SK-N-SH (cell line): Measurements from ENCODE around the gene MRPL32. TPM values are rescaled to one million over a fixed set of nuclear protein-coding genes. Genes with fewer than 3 reads are reported as not detected.

Experiments
- CTCF ChIA-PET: fragments of 300-600, 350-600 bp; formaldehyde crosslinking; extraction: SDS; loops from one replicate; lab custom pipeline; 2021; lab: Yijun Ruan, JAX
- POLR2A ChIA-PET: fragments of 350-600 bp; sonication (Branson Sonifier 250); formaldehyde crosslinking; extraction: SDS; loops from one replicate; lab custom pipeline; 2020; ENCODE audit warnings: antibody characterized with exemption, inconsistent platforms; lab: Yijun Ruan, JAX
- DNase-seq: peaks from one replicate; pipeline ENCODE4 v3.0.0; 2012
- H2AFZ ChIP-seq: fragments of 200-600 bp; sonication (generic); 2 replicates; pipeline ENCODE4 v1.8.1; 2016; ENCODE audit warnings: antibody characterized with exemption, mild to moderate bottlenecking, low read depth
- H3F3A ChIP-seq: fragments of 200-600 bp; sonication (generic); replicated peaks from 2 replicates; pipeline ENCODE3; 2016; ENCODE audit warnings: antibody characterized with exemption, mild to moderate bottlenecking; ENCODE audit not compliant: insufficient read depth
- H3K27ac ChIP-seq, 2 experiments: fragments of 200-500 bp in 1 of 2; fragments of 200-600 bp in 1 of 2; sonication (Bioruptor generic) in 1 of 2; sonication (generic), shearing (Covaris generic) in 1 of 2; 2 replicates each; pipeline versions ENCODE4 v1.5.1 to v1.6.1; 2014 to 2016; ENCODE audit warnings: low read depth in 2 of 2, inconsistent platforms in 1 of 2, low read length in 1 of 2, mild to moderate bottlenecking in 1 of 2, mixed read lengths in 1 of 2
- H3K27me3 ChIP-seq: fragments of 200-600 bp; sonication (generic), shearing (Covaris generic); 2 replicates; pipeline ENCODE4 v1.6.1; 2016; ENCODE audit warnings: mixed run types; ENCODE audit not compliant: insufficient read depth
- H3K36me3 ChIP-seq, 2 experiments: fragments of 200-500 bp in 1 of 2; fragments of 200-600 bp in 1 of 2; sonication (Bioruptor generic) in 1 of 2; sonication (generic) in 1 of 2; replicated peaks in 1 of 2; 2 replicates each; pipeline versions ENCODE3 to v1.5.1; 2014 to 2016; ENCODE audit warnings: low read length in 1 of 2, mild to moderate bottlenecking in 1 of 2; ENCODE audit not compliant: insufficient read depth in 2 of 2, control insufficient read depth in 1 of 2
- H3K4me1 ChIP-seq, 2 experiments: fragments of 200-500 bp in 1 of 2; fragments of 200-600 bp in 1 of 2; sonication (Bioruptor generic) in 1 of 2; sonication (generic), shearing (Covaris generic) in 1 of 2; 2 replicates each; pipeline versions ENCODE4 v1.5.1 to v1.6.1; 2014 to 2016; ENCODE audit warnings: low read depth in 1 of 2, low read length in 1 of 2, mixed run types in 1 of 2; ENCODE audit not compliant: insufficient read depth in 2 of 2, control insufficient read depth in 1 of 2
- H3K4me2 ChIP-seq: fragments of 200-600 bp; sonication (generic), shearing (Covaris generic); 2 replicates; pipeline ENCODE4 v1.6.1; 2017; ENCODE audit warnings: mixed run types
- H3K4me3 ChIP-seq, 2 experiments: fragments of 200-500 bp in 1 of 2; fragments of 200-600 bp in 1 of 2; sonication (Bioruptor generic) in 1 of 2; sonication (generic), shearing (Covaris generic) in 1 of 2; 2 replicates each; pipeline versions ENCODE4 v1.5.1 to v1.8.1; 2014 to 2016; ENCODE audit warnings: low read depth in 2 of 2, inconsistent platforms in 1 of 2, low read length in 1 of 2, mild to moderate bottlenecking in 1 of 2, mixed read lengths in 1 of 2, moderate library complexity in 1 of 2
- H3K79me2 ChIP-seq: fragments of 200-600 bp; sonication (generic); 2 replicates; pipeline ENCODE4 v1.8.1; 2017; ENCODE audit warnings: mild to moderate bottlenecking; ENCODE audit not compliant: insufficient read depth
- H3K9ac ChIP-seq: fragments of 200-600 bp; sonication (generic); 2 replicates; pipeline ENCODE4 v1.6.1; 2017; ENCODE audit warnings: mixed run types
- H3K9me2 ChIP-seq: fragments of 200-600 bp; sonication (generic); 2 replicates; pipeline ENCODE4 v1.6.1; 2017; ENCODE audit warnings: mixed run types
- H3K9me3 ChIP-seq: fragments of 200-600 bp; sonication (generic); 2 replicates; pipeline ENCODE4 v1.6.1; 2017; ENCODE audit warnings: mixed run types, mild to moderate bottlenecking, moderate library complexity
- H4K20me1 ChIP-seq: fragments of 200-600 bp; sonication (generic); 2 replicates; pipeline ENCODE4 v1.6.1; 2017; ENCODE audit warnings: mild to moderate bottlenecking, mixed run types; ENCODE audit not compliant: insufficient read depth
- ELF1 ChIP-seq: IDR thresholded peaks from 2 replicates; pipeline ENCODE4 v1.4.0; 2012
- FOSL2 ChIP-seq: IDR thresholded peaks from 2 replicates; pipeline ENCODE4 v1.4.0; 2012; ENCODE audit warnings: low read depth, mild to moderate bottlenecking, moderate library complexity, borderline replicate concordance
- FOXM1 ChIP-seq: IDR thresholded peaks from 2 replicates; pipeline ENCODE4 v1.4.0; 2012; ENCODE audit warnings: low read depth, mild to moderate bottlenecking
- GABPA ChIP-seq: IDR thresholded peaks from 2 replicates; pipeline ENCODE4 v1.4.0; 2012; ENCODE audit warnings: low read depth, mild to moderate bottlenecking
- GATA2 ChIP-seq: sonication (generic); formaldehyde crosslinking; IDR thresholded peaks from 2 replicates; pipeline ENCODE4 v1.5.0; 2020; ENCODE audit warnings: mild to moderate bottlenecking, missing genetic modification reagents
- JUND ChIP-seq: IDR thresholded peaks from 2 replicates; pipeline ENCODE4 v1.4.0; 2012
- NFIC ChIP-seq: IDR thresholded peaks from 2 replicates; pipeline ENCODE4 v1.4.0; 2012; ENCODE audit warnings: borderline replicate concordance
- PBX3 ChIP-seq: IDR thresholded peaks from 2 replicates; pipeline ENCODE4; 2012
- POLR2AphosphoS5 ChIP-seq: IDR thresholded peaks from 2 replicates; pipeline ENCODE4 v1.6.1; 2012; ENCODE audit warnings: low read depth, low read length
- RFX5 ChIP-seq: IDR thresholded peaks from 2 replicates; pipeline ENCODE4 v1.6.1; 2012; ENCODE audit warnings: mild to moderate bottlenecking, improper control_type of control experiment, low read length
- SMC3 ChIP-seq: IDR thresholded peaks from 2 replicates; pipeline ENCODE4 v1.6.1; 2012; ENCODE audit warnings: low read depth, low read length, improper control_type of control experiment
- TCF12 ChIP-seq: IDR thresholded peaks from 2 replicates; pipeline ENCODE4 v1.4.0; 2012
- TEAD4 ChIP-seq: IDR thresholded peaks from 2 replicates; pipeline ENCODE4 v1.4.0; 2012; ENCODE audit warnings: mild to moderate bottlenecking, borderline replicate concordance; ENCODE audit not compliant: insufficient read depth
- WGBS: methylation state at CpG from one replicate; pipeline ENCODE4 v1.1.6; 2017; ENCODE audit warnings: low lambda C conversion rate; 5-methylcytosine and 5-hydroxymethylcytosine counted together
- polyA plus RNA-seq, 3 experiments: library from polyadenylated mRNA; depleted of rRNA; stranded (reverse); fragments of >200 nt; gene quantifications; 2 replicates each; pipeline ENCODE4 v1.2.3, GENCODE V29; 2012
- TF ChIP-seq, protein P1 (sequence below): IDR thresholded peaks from 2 replicates; pipeline ENCODE4 v1.6.1; 2012; ENCODE audit warnings: mild to moderate bottlenecking, low read depth, low read length, moderate library complexity
- TF ChIP-seq, protein P2 (sequence below): IDR thresholded peaks from 2 replicates; pipeline ENCODE4 v1.4.0; 2012; ENCODE audit warnings: low read depth, borderline replicate concordance

Gene MRPL32
- polyA plus RNA-seq, 1 of the 3 experiments (the other 2 are of a cell fraction): 73.1 TPM

DNA sequence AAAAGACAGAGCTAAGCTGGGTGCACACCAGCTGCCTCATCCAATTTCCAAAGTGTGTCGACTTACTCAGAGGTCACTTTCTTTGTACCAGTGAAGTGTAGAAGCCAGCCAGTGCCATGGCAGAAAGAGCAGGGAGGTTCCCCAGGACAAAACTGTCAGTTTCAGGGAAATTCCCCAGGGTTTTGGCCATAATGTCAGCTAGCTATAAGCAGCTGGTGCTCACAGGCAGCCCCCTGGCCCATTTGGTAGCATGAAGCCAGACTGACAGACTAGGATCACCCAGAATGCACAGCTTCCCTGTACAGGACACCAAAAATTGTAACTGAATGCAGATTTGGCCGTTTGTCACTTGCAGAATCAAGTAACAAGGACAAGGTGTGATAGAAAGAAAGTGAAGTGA is 28.6 kb downstream of the MRPL32 start:
- no peak for DNase-seq
- Histone ChIP-seq H3K79me2 (no peaks in the 10 kb centered on the region), H3K27ac (no peak overlapping the region), H3K27me3 (peaks cover 20% of the 10 kb centered on the region; the same call in 1 of the 2 replicates), H3K9me3 (no peaks in the 10 kb centered on the region), H3K9me2 (no peaks in the 10 kb centered on the region), H3K36me3 (no peaks in the 10 kb centered on the region), H3K9ac (no peak overlapping the region), H4K20me1 (no peaks in the 10 kb centered on the region), H3K4me3 (no peak overlapping the region), H2AFZ (no peak overlapping the region), H3K4me1 (no peaks in the 10 kb centered on the region), H3F3A (no peaks in the 10 kb centered on the region), H3K4me2 (no peak overlapping the region)
- POLR2A ChIA-PET: no interaction called here
- 2% methylated on average over 2 of the region's 2 CpGs for WGBS
- CTCF ChIA-PET: interaction anchor here (0.9 to 2.6 kb wide), 7 partner anchors 11 to 879 kb away, joined by 3 to 17 read pairs (median 5); partner anchors contain the start of gene STK17A
- TF ChIP-seq POLR2AphosphoS5: no peak
- no peak for TF ChIP-seq GATA2 (CRISPR knock-in tag)
- TF ChIP-seq, protein P1, sequence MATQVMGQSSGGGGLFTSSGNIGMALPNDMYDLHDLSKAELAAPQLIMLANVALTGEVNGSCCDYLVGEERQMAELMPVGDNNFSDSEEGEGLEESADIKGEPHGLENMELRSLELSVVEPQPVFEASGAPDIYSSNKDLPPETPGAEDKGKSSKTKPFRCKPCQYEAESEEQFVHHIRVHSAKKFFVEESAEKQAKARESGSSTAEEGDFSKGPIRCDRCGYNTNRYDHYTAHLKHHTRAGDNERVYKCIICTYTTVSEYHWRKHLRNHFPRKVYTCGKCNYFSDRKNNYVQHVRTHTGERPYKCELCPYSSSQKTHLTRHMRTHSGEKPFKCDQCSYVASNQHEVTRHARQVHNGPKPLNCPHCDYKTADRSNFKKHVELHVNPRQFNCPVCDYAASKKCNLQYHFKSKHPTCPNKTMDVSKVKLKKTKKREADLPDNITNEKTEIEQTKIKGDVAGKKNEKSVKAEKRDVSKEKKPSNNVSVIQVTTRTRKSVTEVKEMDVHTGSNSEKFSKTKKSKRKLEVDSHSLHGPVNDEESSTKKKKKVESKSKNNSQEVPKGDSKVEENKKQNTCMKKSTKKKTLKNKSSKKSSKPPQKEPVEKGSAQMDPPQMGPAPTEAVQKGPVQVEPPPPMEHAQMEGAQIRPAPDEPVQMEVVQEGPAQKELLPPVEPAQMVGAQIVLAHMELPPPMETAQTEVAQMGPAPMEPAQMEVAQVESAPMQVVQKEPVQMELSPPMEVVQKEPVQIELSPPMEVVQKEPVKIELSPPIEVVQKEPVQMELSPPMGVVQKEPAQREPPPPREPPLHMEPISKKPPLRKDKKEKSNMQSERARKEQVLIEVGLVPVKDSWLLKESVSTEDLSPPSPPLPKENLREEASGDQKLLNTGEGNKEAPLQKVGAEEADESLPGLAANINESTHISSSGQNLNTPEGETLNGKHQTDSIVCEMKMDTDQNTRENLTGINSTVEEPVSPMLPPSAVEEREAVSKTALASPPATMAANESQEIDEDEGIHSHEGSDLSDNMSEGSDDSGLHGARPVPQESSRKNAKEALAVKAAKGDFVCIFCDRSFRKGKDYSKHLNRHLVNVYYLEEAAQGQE: no peak
- TF ChIP-seq FOXM1: no peak
- no peak for TF ChIP-seq SMC3
- no peak for TF ChIP-seq JUND
- TF ChIP-seq, protein P2, sequence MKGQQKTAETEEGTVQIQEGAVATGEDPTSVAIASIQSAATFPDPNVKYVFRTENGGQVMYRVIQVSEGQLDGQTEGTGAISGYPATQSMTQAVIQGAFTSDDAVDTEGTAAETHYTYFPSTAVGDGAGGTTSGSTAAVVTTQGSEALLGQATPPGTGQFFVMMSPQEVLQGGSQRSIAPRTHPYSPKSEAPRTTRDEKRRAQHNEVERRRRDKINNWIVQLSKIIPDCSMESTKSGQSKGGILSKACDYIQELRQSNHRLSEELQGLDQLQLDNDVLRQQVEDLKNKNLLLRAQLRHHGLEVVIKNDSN: no peak
- no peak for TF ChIP-seq RFX5
- TF ChIP-seq TEAD4: no peak
- TF ChIP-seq TCF12: no peak
- TF ChIP-seq FOSL2: no peak
- TF ChIP-seq PBX3: no peak
- no peak for TF ChIP-seq GABPA
- no peak for TF ChIP-seq NFIC
- TF ChIP-seq ELF1: no peak
